ENCODE data around the gene ALX3. TPM values are rescaled to one million over a fixed set of nuclear protein-coding genes. Genes with fewer than 3 reads are reported as not detected.
A peak's percentile ranks its signal among the peaks of the same experiment; 100 is the strongest.

ALX3 gene
- total RNA-seq, 1 donor from 2014 or later, result not detected

GRCh38 chr1:110106013-110106941 is 35.8 kb upstream of the ALX3 start:
- DNase-seq (ENCODE audit: extremely low spot score, unreplicated experiment), result peak; percentile 89
- H3K9me3 Mint-ChIP-seq (ENCODE audit: unreplicated experiment), result no peaks in the 10 kb centered on the region
- TF ChIP-seq CTCF (IDR thresholded peaks at IDR 0.05), result peak; percentile 93
- peaks cover 16% of the 10 kb centered on the region for H3K4me1 Mint-ChIP-seq (ENCODE audit: unreplicated experiment)
- peaks cover 13% of the 10 kb centered on the region for H3K27me3 Mint-ChIP-seq (ENCODE audit: unreplicated experiment)
- H3K36me3 Mint-ChIP-seq (ENCODE audit: unreplicated experiment), result no peaks in the 10 kb centered on the region
- no peak overlapping the region for H3K27ac Mint-ChIP-seq (ENCODE audit: unreplicated experiment)
- H3K4me3 Mint-ChIP-seq (ENCODE audit: unreplicated experiment), result no peak overlapping the region

DNA sequence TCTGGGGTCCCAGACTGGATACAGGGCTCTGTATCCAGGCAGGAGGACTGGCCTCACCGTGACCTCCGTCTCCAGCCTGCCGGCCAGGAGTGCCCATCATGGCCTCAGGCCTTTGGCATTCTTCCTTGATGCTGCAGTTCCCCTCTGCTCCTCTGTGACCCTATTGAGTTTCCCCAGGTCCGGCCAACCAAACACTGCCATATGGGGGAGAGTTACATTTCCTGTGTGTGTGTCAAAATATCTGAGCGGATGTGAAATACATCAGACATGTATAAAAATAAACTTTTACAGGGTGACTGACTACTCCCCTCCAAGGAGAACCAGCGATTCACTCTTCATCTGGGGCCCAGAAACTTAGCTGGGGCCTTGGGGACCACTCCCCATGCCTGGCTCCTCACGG is 31.6 kb upstream of the ALX3 start:
- H3K36me3 Mint-ChIP-seq (ENCODE audit: unreplicated experiment), result no peaks in the 10 kb centered on the region
- no peaks in the 10 kb centered on the region for H3K9me3 Mint-ChIP-seq (ENCODE audit: unreplicated experiment)
- H3K4me1 Mint-ChIP-seq (ENCODE audit: unreplicated experiment), result peaks cover 20% of the 10 kb centered on the region
- peak overlapping the region; percentile 19 for H3K27ac Mint-ChIP-seq (ENCODE audit: unreplicated experiment)
- no peak overlapping the region for H3K4me3 Mint-ChIP-seq (ENCODE audit: unreplicated experiment)
- DNase-seq (ENCODE audit: extremely low spot score, unreplicated experiment), result no peak
- no peaks in the 10 kb centered on the region for H3K27me3 Mint-ChIP-seq (ENCODE audit: unreplicated experiment)
- TF ChIP-seq CTCF (IDR thresholded peaks at IDR 0.05), result no peak

DNA sequence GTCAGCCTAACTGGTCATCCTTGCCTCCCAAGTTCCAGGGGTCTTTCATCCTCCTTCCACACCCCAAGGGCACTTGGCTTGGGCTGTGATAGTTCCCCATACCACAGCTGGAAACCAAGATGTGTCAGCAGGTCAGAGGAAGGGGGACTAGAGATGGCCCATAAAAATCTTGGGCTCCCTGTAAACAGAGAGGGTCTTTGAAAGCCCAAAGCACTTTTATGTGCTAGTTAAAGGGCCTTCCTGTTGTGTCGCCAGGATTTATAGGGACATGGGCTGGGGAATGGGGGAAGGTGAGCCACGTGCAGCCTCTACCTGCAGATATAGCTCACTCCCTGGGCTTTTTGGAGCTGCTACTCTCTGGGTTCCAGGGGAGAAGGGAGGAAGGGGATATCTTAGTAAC is 29.9 kb upstream of the ALX3 start:
- no peak overlapping the region for H3K4me3 Mint-ChIP-seq (ENCODE audit: unreplicated experiment)
- peaks cover 20% of the 10 kb centered on the region for H3K4me1 Mint-ChIP-seq (ENCODE audit: unreplicated experiment)
- no peaks in the 10 kb centered on the region for H3K9me3 Mint-ChIP-seq (ENCODE audit: unreplicated experiment)
- no peak for TF ChIP-seq CTCF (IDR thresholded peaks at IDR 0.05)
- no peak for DNase-seq (ENCODE audit: extremely low spot score, unreplicated experiment)
- H3K27me3 Mint-ChIP-seq (ENCODE audit: unreplicated experiment), result peaks cover 4% of the 10 kb centered on the region
- H3K27ac Mint-ChIP-seq (ENCODE audit: unreplicated experiment), result no peak overlapping the region
- no peaks in the 10 kb centered on the region for H3K36me3 Mint-ChIP-seq (ENCODE audit: unreplicated experiment)

DNA sequence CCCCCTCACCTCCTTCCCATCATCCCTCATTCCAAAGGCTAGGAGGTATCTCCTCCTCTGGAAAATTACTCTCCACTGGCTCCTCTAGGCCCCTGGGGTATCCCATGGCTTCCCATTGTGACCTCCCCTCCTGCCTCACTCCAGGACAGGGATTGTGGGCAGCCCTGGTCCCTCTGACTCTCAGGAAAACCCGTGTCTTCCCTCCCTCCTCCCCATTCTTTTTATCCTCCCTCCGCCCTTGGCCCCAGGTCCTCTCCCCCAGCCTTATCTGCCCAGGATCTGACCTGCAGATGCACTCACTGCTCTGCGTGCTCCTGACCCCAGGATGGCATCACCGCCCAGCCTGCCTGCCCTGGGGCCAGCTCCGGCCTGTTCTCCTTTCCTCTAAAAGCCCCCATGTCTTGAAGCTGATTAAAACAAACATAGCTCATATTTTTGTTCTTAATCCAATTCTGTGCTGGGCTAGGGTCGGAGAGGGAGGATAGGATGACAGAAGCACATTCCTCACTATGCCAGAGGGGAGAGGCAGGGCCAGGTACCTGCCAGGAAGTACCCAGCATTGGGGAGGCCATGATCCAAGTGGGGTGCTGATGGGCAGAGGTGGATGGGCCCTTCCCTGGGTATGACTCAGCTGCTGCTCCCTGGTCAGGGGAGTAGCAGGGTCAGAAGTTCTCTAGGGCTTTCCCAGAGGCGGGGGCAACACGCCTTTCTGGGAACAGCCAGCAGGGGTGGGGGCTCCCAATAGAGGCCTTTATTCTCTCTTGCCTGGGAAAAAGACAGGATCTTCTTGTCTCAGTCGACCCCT is 28.0 kb upstream of the ALX3 start:
- no peaks in the 10 kb centered on the region for H3K9me3 Mint-ChIP-seq (ENCODE audit: unreplicated experiment)
- no peak overlapping the region for H3K27ac Mint-ChIP-seq (ENCODE audit: unreplicated experiment)
- no peak for TF ChIP-seq CTCF (IDR thresholded peaks at IDR 0.05)
- H3K4me3 Mint-ChIP-seq (ENCODE audit: unreplicated experiment), result no peak overlapping the region
- peaks cover 20% of the 10 kb centered on the region for H3K4me1 Mint-ChIP-seq (ENCODE audit: unreplicated experiment)
- no peak for DNase-seq (ENCODE audit: extremely low spot score, unreplicated experiment)
- no peaks in the 10 kb centered on the region for H3K36me3 Mint-ChIP-seq (ENCODE audit: unreplicated experiment)
- H3K27me3 Mint-ChIP-seq (ENCODE audit: unreplicated experiment), result peaks cover 12% of the 10 kb centered on the region
